ENCODE results near the gene GFOD1. TPM values are rescaled to one million over a fixed set of nuclear protein-coding genes. Genes with fewer than 3 reads are reported as not detected.

Gene GFOD1
- not detected in 2 replicates for total RNA-seq (2014; rRNA removed; shearing (Covaris generic))

- peak; percentile 95 for DNase-seq (ENCODE audit: low spot score)
- in situ Hi-C loops (cut with HindIII; ENCODE audit: low sequenced_read_pairs), result no loop called here
Measured at GRCh38 chr6:13487122-13488014, at the start of gene GFOD1. TSS of gene GFOD1 (minus strand) at chr6:13487600. CDS start at chr6:13486890, 710 bp downstream.

- in situ Hi-C loops (cut with HindIII; ENCODE audit: low sequenced_read_pairs), result no loop called here
- DNase-seq (ENCODE audit: low spot score), result no peak
Measured at GRCh38 chr6:13536796-13537526, 49.6 kb upstream of the GFOD1 start.

GRCh38 chr6:13535306-13535705 lies 47.9 kb upstream of the GFOD1 start:
- in situ Hi-C loops (cut with HindIII; ENCODE audit: low sequenced_read_pairs), result no loop called here
- DNase-seq (ENCODE audit: low spot score), result peak; percentile 70

GRCh38 chr6:13534536-13534935 lies 47.1 kb upstream of the GFOD1 start:
- DNase-seq (ENCODE audit: low spot score), result no peak
- in situ Hi-C loops (cut with HindIII; ENCODE audit: low sequenced_read_pairs), result no loop called here

- DNase-seq (ENCODE audit: low spot score), result no peak
- in situ Hi-C loops (cut with HindIII; ENCODE audit: low sequenced_read_pairs), result no loop called here
Measured at GRCh38 chr6:13531956-13532355, 44.6 kb upstream of the GFOD1 start.

- no peak for DNase-seq (ENCODE audit: low spot score)
- in situ Hi-C loops (cut with HindIII; ENCODE audit: low sequenced_read_pairs), result no loop called here
Measured at GRCh38 chr6:13528777-13529343, 41.5 kb upstream of the GFOD1 start.

- in situ Hi-C loops (cut with HindIII; ENCODE audit: low sequenced_read_pairs), result no loop called here
- no peak for DNase-seq (ENCODE audit: low spot score)
Measured at GRCh38 chr6:13528232-13528631, 40.8 kb upstream of the GFOD1 start.

DNA sequence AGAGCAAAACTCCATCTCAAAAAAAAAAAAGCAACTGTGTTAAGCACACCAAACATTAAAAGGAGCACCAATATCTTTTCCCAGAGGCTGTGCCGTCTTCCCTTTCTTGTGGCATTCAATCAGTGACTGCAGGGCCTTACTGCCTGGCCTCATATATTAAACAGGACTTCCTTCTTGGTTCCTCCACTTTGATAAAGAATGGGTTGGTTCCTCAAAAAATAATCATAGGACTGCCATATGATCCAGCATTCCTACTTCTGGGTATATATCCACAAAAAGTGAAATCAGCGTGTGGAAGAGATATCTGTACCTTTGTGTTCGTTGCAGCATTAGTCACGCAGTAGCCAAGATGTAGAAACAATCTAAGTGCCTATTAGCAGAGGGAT lies 40.3 kb upstream of the GFOD1 start:
- in situ Hi-C loops (cut with HindIII; ENCODE audit: low sequenced_read_pairs), result no loop called here
- no peak for DNase-seq (ENCODE audit: low spot score)

DNA sequence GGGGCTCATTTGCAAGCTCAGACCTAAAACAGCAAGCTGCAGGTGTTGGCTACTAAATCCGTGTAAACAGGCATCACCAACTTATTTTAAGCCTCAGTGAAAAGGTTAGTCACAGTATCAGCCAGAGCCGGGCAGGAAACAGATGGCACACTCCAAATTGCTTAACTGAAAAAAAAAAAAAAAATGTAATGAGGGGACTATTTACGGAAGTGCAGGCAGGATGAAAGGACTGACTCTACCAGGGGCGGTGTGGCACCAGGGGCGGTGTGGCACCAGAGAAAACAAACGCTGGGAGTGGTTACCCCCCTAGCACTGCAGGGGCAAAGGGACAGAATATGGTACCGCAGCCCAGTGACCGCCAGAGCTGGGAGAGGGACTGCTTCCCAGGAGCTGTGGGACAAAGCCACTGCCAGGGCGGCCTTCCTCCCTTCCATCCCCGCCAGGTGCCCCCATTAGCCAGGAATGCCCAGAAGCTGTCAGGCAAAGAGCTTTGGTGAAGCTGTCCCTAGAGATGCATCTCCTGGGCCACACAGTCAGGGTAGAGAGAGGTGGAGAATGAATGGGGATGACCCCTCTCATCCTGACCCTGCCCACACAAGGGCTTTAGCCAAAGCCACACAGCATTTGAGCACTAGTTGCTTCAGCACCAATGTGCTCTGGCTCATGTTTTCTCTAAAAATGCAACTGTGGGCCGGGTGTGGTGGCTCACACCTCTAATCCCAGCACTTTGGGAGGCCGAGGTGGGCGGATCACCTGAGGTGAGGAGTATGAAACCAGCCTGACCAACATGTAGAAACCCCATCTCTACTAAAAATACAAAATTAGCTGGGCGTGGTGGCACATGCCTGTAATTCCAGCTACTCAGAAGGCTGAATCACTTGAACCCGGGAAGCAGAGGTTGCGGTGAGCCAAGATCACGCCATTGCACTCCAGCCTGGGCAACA lies 39.6 kb upstream of the GFOD1 start:
- DNase-seq (ENCODE audit: low spot score), result peak; percentile 97
- in situ Hi-C loops (cut with HindIII; ENCODE audit: low sequenced_read_pairs), result no loop called here

GRCh38 chr6:13526357-13526726 lies 38.9 kb upstream of the GFOD1 start:
- no peak for DNase-seq (ENCODE audit: low spot score)
- in situ Hi-C loops (cut with HindIII; ENCODE audit: low sequenced_read_pairs), result no loop called here

DNA sequence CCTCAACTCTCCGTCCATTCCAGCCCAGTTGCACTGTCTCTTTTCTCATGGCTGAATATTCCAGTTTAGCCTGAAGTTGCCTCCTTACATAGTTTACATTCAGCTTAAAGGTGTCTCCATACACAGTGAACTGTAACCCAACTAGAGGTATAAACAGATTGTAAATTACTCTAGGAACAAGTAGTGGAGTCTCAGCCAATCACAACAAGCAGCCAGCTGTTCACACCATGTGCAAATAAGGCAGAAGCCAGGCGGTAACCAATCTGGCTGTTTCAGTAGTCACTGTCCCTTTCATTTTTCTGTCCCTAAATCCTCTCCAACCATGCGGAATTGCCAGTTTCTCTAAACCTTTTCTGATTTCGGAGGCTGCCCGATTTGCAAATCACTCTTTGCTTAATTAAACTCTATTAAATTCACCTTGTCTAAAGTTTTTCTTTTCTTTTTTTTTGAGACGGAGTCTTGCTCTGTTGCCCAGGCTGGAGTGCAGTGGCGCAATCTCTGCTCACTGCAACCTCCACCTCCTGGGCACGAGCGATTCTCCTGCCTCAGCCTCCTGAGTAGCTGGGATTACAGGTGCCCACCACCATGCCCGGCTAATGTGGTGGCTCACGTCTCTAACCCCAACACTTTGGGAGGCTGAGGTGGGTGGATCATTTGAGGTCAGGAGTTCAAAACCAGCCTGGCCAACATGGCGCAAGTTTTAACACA lies 37.6 kb upstream of the GFOD1 start:
- DNase-seq (ENCODE audit: low spot score), result peak; percentile 38
- in situ Hi-C loops (cut with HindIII; ENCODE audit: low sequenced_read_pairs), result no loop called here

GRCh38 chr6:13523826-13524622 lies 36.6 kb upstream of the GFOD1 start:
- in situ Hi-C loops (cut with HindIII; ENCODE audit: low sequenced_read_pairs), result no loop called here

DNA sequence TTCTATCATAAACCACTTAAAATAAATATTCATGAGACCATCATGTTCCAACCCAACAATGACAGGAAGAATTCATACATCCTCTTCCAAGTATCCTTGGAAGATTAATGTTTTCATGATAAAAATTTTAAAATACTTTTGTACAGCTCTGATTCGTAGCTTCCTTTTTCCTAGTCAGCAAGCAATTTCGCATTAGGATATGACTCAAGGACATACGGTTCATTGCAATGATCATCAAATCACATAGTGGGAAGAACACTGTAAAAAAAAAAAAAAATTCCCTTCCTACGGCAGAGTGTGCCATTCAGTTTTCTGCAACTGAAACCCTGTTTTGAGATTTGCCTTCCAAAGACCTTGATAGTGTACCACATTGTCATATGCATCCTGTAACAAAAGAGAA lies 35.3 kb upstream of the GFOD1 start:
- in situ Hi-C loops (cut with HindIII; ENCODE audit: low sequenced_read_pairs), result no loop called here
- no peak for DNase-seq (ENCODE audit: low spot score)

More at GRCh38 chr6:13523826-13524622, 36.6 kb upstream of the GFOD1 start:
- peak; percentile 64 for DNase-seq (ENCODE audit: low spot score)

GRCh38 chr6:13519839-13520238 lies 32.4 kb upstream of the GFOD1 start:
- in situ Hi-C loops (cut with HindIII; ENCODE audit: low sequenced_read_pairs), result no loop called here

DNA sequence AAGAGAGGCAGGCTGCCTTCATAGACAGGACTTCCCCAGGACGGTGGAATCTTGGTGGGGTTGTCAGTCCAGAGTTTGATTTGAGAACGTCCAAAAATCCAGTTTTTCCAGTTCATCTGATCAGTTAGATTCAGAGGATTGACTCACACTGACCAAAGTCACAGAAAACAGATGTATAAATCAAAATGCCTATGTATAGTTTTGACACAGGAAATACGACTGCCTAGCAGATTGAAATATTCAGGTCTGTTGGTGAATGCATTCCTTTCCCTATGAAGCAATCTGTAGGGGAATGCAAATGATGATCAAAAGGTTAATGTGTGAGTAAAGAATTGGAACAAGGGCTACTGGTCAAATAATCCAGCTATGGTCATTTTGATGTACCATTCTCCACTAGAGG lies 29.7 kb upstream of the GFOD1 start:
- DNase-seq (ENCODE audit: low spot score), result no peak
- in situ Hi-C loops (cut with HindIII; ENCODE audit: low sequenced_read_pairs), result no loop called here

More at GRCh38 chr6:13519839-13520238, 32.4 kb upstream of the GFOD1 start:
- no peak for DNase-seq (ENCODE audit: low spot score)

DNA sequence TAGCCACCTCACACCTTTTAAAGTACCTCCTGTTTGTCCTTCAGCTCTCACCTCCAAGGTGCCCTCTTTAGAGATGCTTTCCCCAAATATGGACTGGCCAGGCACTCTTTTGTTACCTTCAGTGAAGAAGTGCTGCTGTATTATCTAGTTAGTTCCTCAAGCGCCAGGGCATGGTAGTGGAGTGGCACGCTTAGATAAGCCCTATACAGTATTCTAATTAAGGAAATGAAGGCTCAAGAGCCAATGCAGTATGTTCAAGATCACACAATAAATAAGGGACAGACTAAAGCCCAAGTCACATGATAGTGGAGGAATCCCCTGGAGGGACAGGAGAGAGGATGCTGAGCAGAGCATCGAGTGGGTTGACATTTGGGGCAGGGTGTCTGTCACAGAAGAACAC lies 28.5 kb upstream of the GFOD1 start:
- DNase-seq (ENCODE audit: low spot score), result no peak
- in situ Hi-C loops (cut with HindIII; ENCODE audit: low sequenced_read_pairs), result no loop called here

DNA sequence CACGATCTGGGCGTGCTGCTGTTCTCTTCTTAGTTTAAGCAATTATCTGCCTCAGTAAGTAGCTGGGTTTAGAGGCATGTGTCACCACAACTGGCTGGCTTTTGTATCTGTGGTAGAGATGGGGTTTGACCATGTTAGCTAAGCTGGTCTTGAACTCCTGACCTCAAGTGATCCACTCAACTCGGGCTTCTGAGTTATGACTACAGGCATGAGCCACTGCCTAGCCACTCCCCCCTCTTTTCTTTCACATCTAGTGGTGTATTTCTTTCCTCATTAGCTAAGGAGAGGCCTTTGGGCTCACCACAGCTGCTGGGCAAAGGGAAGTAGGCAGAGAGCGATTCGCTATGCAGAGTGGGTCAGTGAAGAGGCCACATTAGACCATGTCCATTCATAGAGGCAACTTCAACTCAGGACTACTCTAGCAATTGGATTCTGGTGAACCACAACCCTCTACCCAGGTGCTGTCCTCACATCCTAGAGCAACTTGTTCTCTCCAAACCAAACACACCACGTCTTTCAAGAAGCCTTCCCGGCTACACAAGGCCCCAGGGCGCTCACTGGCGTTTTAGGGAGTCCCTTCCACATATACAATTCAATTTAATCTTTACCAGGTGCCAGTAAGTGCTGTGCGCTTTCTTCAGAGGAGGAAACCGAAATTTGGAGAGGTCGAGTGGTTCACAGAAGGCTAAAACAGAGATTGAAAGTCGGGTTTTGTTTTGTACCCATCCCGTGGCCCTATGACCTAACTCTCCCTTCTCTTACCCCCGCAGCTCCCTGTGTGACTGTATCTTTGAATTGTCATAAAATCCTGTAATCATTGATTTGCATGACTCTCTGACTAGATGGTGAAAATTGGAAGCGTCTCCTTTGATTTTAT lies 26.5 kb upstream of the GFOD1 start:
- no peak for DNase-seq (ENCODE audit: low spot score)
- in situ Hi-C loops (cut with HindIII; ENCODE audit: low sequenced_read_pairs), result no loop called here

Measured in G401 (cell line).